Measurements from ENCODE around the gene MAPK8IP3.

The MAPK8IP3 gene

GRCh38 chr16:1708083-1708767 lies 2.2 kb downstream of the MAPK8IP3 start:
- peaks cover 0 to 45% (median 29%) of the 10 kb centered on the region in 4 donors for H3K4me1 ChIP-seq
- H3K27me3 ChIP-seq, result no peaks in the 10 kb centered on the region
- intact Hi-C loops (cut with DNase I; ENCODE audit: low total_unique reads), result no loop called here
- no peak for DNase-seq
- H3K4me3 ChIP-seq, result peak overlapping the region in 1 of 2 donors; percentile 74
- H3K27ac ChIP-seq, result no peak overlapping the region
- no peaks in the 10 kb centered on the region for H3K9me3 ChIP-seq
- peaks cover 0 to 13% (median 0%) of the 10 kb centered on the region in 3 donors for H3K36me3 ChIP-seq
- TF ChIP-seq CTCF (IDR thresholded peaks at IDR 0.05), result no peak

- peaks cover 0 to 13% (median 0%) of the 10 kb centered on the region in 3 donors for H3K36me3 ChIP-seq
- H3K4me1 ChIP-seq, result peaks cover 0 to 50% (median 29%) of the 10 kb centered on the region in 4 donors
- intact Hi-C loops (cut with DNase I; ENCODE audit: low total_unique reads), result no loop called here
- no peak overlapping the region for H3K27ac ChIP-seq
- no peak for DNase-seq
- H3K9me3 ChIP-seq, result no peaks in the 10 kb centered on the region
- TF ChIP-seq CTCF (IDR thresholded peaks at IDR 0.05), result no peak
- H3K27me3 ChIP-seq, result no peaks in the 10 kb centered on the region
- H3K4me3 ChIP-seq, result no peak overlapping the region
Observed at GRCh38 chr16:1708768-1709180, 2.8 kb downstream of the MAPK8IP3 start.

- DNase-seq, result no peak
- no peak overlapping the region for H3K4me3 ChIP-seq
- intact Hi-C loops (cut with DNase I; ENCODE audit: low total_unique reads), result no loop called here
- no peaks in the 10 kb centered on the region for H3K9me3 ChIP-seq
- H3K36me3 ChIP-seq, result peaks cover 0 to 13% (median 0%) of the 10 kb centered on the region in 3 donors
- no peak overlapping the region for H3K27ac ChIP-seq
- peaks cover 0 to 52% (median 29%) of the 10 kb centered on the region in 4 donors for H3K4me1 ChIP-seq
- H3K27me3 ChIP-seq, result no peaks in the 10 kb centered on the region
- no peak for TF ChIP-seq CTCF (IDR thresholded peaks at IDR 0.05)
Observed at GRCh38 chr16:1709356-1709755, 3.4 kb downstream of the MAPK8IP3 start.

GRCh38 chr16:1710811-1711507 lies 5.0 kb downstream of the MAPK8IP3 start:
- intact Hi-C loops (cut with DNase I; ENCODE audit: low total_unique reads), result no loop called here
- peaks cover 0 to 45% (median 24%) of the 10 kb centered on the region in 4 donors for H3K4me1 ChIP-seq
- H3K27me3 ChIP-seq, result no peaks in the 10 kb centered on the region
- TF ChIP-seq CTCF (IDR thresholded peaks at IDR 0.05), result no peak
- DNase-seq, result no peak
- no peak overlapping the region for H3K4me3 ChIP-seq
- no peak overlapping the region for H3K27ac ChIP-seq
- peaks cover 0 to 13% (median 0%) of the 10 kb centered on the region in 3 donors for H3K36me3 ChIP-seq
- no peaks in the 10 kb centered on the region for H3K9me3 ChIP-seq

GRCh38 chr16:1712791-1713261 lies 6.8 kb downstream of the MAPK8IP3 start:
- H3K9me3 ChIP-seq, result no peaks in the 10 kb centered on the region
- H3K27ac ChIP-seq, result no peak overlapping the region
- no peak for TF ChIP-seq CTCF (IDR thresholded peaks at IDR 0.05)
- peaks cover 0 to 34% (median 16%) of the 10 kb centered on the region in 4 donors for H3K4me1 ChIP-seq
- H3K27me3 ChIP-seq, result no peaks in the 10 kb centered on the region
- intact Hi-C loops (cut with DNase I; ENCODE audit: low total_unique reads), result no loop called here
- H3K4me3 ChIP-seq, result no peak overlapping the region
- DNase-seq, result no peak
- peaks cover 0 to 13% (median 0%) of the 10 kb centered on the region in 3 donors for H3K36me3 ChIP-seq

Measured in tibial artery (tissue), 4 donors.